ENCODE results near the gene ZNF57. TPM values are rescaled to one million over a fixed set of nuclear protein-coding genes. Genes with fewer than 3 reads are reported as not detected.
"Not testable (repeated sequence)": the region's sequence is repeated elsewhere in the genome, so short reads cannot be mapped to it uniquely, and the experiment has no call there.

ZNF57 gene
- total RNA-seq, 5 donors from 2014 or later (not counting 1 experiment from before 2014, with no cell fraction given): 2.7 to 6.0 (median 3.7) TPM

GRCh38 chr19:2896694-2897093 lies 4.0 kb upstream of the ZNF57 start:
- H3K4me3 ChIP-seq (ENCODE audit: control insufficient read depth in 1 of 2, extremely low read depth in 1 of 2, low read length in 1 of 2): no peak overlapping the region
- peaks cover 7 to 12% (median 7%) of the 10 kb centered on the region in 3 donors for H3K4me1 Mint-ChIP-seq
- no peaks in the 10 kb centered on the region for H3K36me3 ChIP-seq (ENCODE audit: control insufficient read depth in 2 of 2, extremely low read depth in 1 of 2, insufficient read depth in 1 of 2, low read length in 1 of 2)
- H3K9me3 Mint-ChIP-seq: peaks cover 0 to 7% (median 4%) of the 10 kb centered on the region in 3 donors
- no peaks in the 10 kb centered on the region for H3K27me3 Mint-ChIP-seq
- no peak for ATAC-seq (replicated peaks in 1 of 4)
- CTCF ChIA-PET: no interaction called here
- POLR2A ChIA-PET: no interaction called here
- H3K27ac Mint-ChIP-seq: no peak overlapping the region
- no peaks in the 10 kb centered on the region for H3K36me3 Mint-ChIP-seq
- H3K9me3 ChIP-seq: no peaks in the 10 kb centered on the region
- peaks cover 0 to 16% of the 10 kb centered on the region in 2 experiments for H3K4me1 ChIP-seq (ENCODE audit: control insufficient read depth in 1 of 2, extremely low read depth in 1 of 2, insufficient read depth in 2 of 2, low read length in 2 of 2)
- no peak overlapping the region for H3K4me3 Mint-ChIP-seq
- H3K27ac ChIP-seq (ENCODE audit: low read length): no peak overlapping the region
- DNase-seq: no peak
- peaks cover 0 to 3% of the 10 kb centered on the region in 2 experiments for H3K27me3 ChIP-seq (replicated peaks in 1 of 2; ENCODE audit: control insufficient read depth in 2 of 2, extremely low read depth in 1 of 2, insufficient read depth in 2 of 2, low read length in 1 of 2)
- WGBS (ENCODE audit: insufficient coverage): no CpG with 5 or more reads among the region's 8 CpGs

GRCh38 chr19:2902590-2903218 lies 2.0 kb downstream of the ZNF57 start:
- peaks cover 0 to under 1% (median 0%) of the 10 kb centered on the region in 3 donors for H3K9me3 Mint-ChIP-seq
- no peaks in the 10 kb centered on the region for H3K36me3 ChIP-seq (ENCODE audit: control insufficient read depth in 2 of 2, extremely low read depth in 1 of 2, insufficient read depth in 1 of 2, low read length in 1 of 2)
- no peak overlapping the region for H3K27ac Mint-ChIP-seq
- no peak overlapping the region for H3K4me3 ChIP-seq (ENCODE audit: control insufficient read depth in 1 of 2, extremely low read depth in 1 of 2, low read length in 1 of 2)
- H3K4me1 Mint-ChIP-seq: peaks cover 19 to 30% (median 29%) of the 10 kb centered on the region in 3 donors
- ATAC-seq (replicated peaks in 1 of 4) (no peak), DNase-seq (no peak)
- ChIA-PET CTCF (no interaction called here), POLR2A (no interaction called here)
- H3K36me3 Mint-ChIP-seq: no peaks in the 10 kb centered on the region
- WGBS (ENCODE audit: insufficient coverage): 71% methylated on average over 10 of the region's 13 CpGs
- H3K4me1 ChIP-seq (ENCODE audit: control insufficient read depth in 1 of 2, extremely low read depth in 1 of 2, insufficient read depth in 2 of 2, low read length in 2 of 2): peaks cover 0 to 21% of the 10 kb centered on the region in 2 experiments
- H3K4me3 Mint-ChIP-seq: peak overlapping the region; percentile 97 to 99 (median 98)
- no peaks in the 10 kb centered on the region for H3K27me3 ChIP-seq (replicated peaks in 1 of 2; ENCODE audit: control insufficient read depth in 2 of 2, extremely low read depth in 1 of 2, insufficient read depth in 2 of 2, low read length in 1 of 2)
- no peaks in the 10 kb centered on the region for H3K9me3 ChIP-seq
- no peak overlapping the region for H3K27ac ChIP-seq (ENCODE audit: low read length)
- H3K27me3 Mint-ChIP-seq: no peaks in the 10 kb centered on the region

- H3K27me3 ChIP-seq (replicated peaks in 1 of 2; ENCODE audit: control insufficient read depth in 2 of 2, extremely low read depth in 1 of 2, insufficient read depth in 2 of 2, low read length in 1 of 2); H3K36me3 ChIP-seq (ENCODE audit: control insufficient read depth in 2 of 2, extremely low read depth in 1 of 2, insufficient read depth in 1 of 2, low read length in 1 of 2); CTCF ChIA-PET; H3K4me3 ChIP-seq (ENCODE audit: control insufficient read depth in 1 of 2, extremely low read depth in 1 of 2, low read length in 1 of 2); H3K4me3 Mint-ChIP-seq; POLR2A ChIA-PET; ATAC-seq (replicated peaks in 1 of 4); H3K36me3 Mint-ChIP-seq; H3K9me3 Mint-ChIP-seq; H3K27me3 Mint-ChIP-seq; DNase-seq; H3K27ac ChIP-seq (ENCODE audit: low read length); H3K27ac Mint-ChIP-seq; H3K9me3 ChIP-seq: not testable (repeated sequence)
- H3K4me1 ChIP-seq (ENCODE audit: control insufficient read depth in 1 of 2, extremely low read depth in 1 of 2, insufficient read depth in 2 of 2, low read length in 2 of 2): peaks cover 0 to 21% of the 10 kb centered on the region in 2 experiments
- 93% methylated on average over 13 of the region's 13 CpGs for WGBS (ENCODE audit: insufficient coverage)
- H3K4me1 Mint-ChIP-seq: peaks cover 21 to 32% (median 29%) of the 10 kb centered on the region in 3 donors
Measured at GRCh38 chr19:2903326-2903725, 2.6 kb downstream of the ZNF57 start.

- CTCF ChIA-PET: interaction anchor here in 1 of 2 donors (0.6 to 0.7 kb wide), 2 partner anchors 13 to 23 kb away, joined by 3 read pairs; no protein-coding TSS in a partner anchor
- no peaks in the 10 kb centered on the region for H3K9me3 ChIP-seq
- no peaks in the 10 kb centered on the region for H3K9me3 Mint-ChIP-seq
- H3K4me1 Mint-ChIP-seq: peaks cover 19 to 35% (median 29%) of the 10 kb centered on the region in 3 donors
- no peak overlapping the region for H3K4me3 Mint-ChIP-seq
- H3K27ac Mint-ChIP-seq: no peak overlapping the region
- H3K27me3 Mint-ChIP-seq: no peaks in the 10 kb centered on the region
- no peak overlapping the region for H3K27ac ChIP-seq (ENCODE audit: low read length)
- ATAC-seq (replicated peaks in 1 of 4): no peak
- H3K36me3 ChIP-seq (ENCODE audit: control insufficient read depth in 2 of 2, extremely low read depth in 1 of 2, insufficient read depth in 1 of 2, low read length in 1 of 2): no peaks in the 10 kb centered on the region
- H3K27me3 ChIP-seq (replicated peaks in 1 of 2; ENCODE audit: control insufficient read depth in 2 of 2, extremely low read depth in 1 of 2, insufficient read depth in 2 of 2, low read length in 1 of 2): no peaks in the 10 kb centered on the region
- 93% methylated on average over 4 of the region's 11 CpGs for WGBS (ENCODE audit: insufficient coverage)
- H3K36me3 Mint-ChIP-seq: peaks cover 13% of the 10 kb centered on the region
- POLR2A ChIA-PET: no interaction called here
- DNase-seq: no peak
- H3K4me1 ChIP-seq (ENCODE audit: control insufficient read depth in 1 of 2, extremely low read depth in 1 of 2, insufficient read depth in 2 of 2, low read length in 2 of 2): peaks cover 0 to 11% of the 10 kb centered on the region in 2 experiments
- no peak overlapping the region for H3K4me3 ChIP-seq (ENCODE audit: control insufficient read depth in 1 of 2, extremely low read depth in 1 of 2, low read length in 1 of 2)
Measured at GRCh38 chr19:2905918-2906519, 5.3 kb downstream of the ZNF57 start.

GRCh38 chr19:2906631-2907195 lies 6.0 kb downstream of the ZNF57 start:
- Histone ChIP-seq H3K27me3 (replicated peaks in 1 of 2; ENCODE audit: control insufficient read depth in 2 of 2, extremely low read depth in 1 of 2, insufficient read depth in 2 of 2, low read length in 1 of 2) (no peaks in the 10 kb centered on the region), H3K9me3 (no peaks in the 10 kb centered on the region), H3K27ac (ENCODE audit: low read length) (no peak overlapping the region), H3K4me3 (ENCODE audit: control insufficient read depth in 1 of 2, extremely low read depth in 1 of 2, low read length in 1 of 2) (no peak overlapping the region), H3K4me1 (ENCODE audit: control insufficient read depth in 1 of 2, extremely low read depth in 1 of 2, insufficient read depth in 2 of 2, low read length in 2 of 2) (peaks cover 0 to 4% of the 10 kb centered on the region in 2 experiments), H3K36me3 (ENCODE audit: control insufficient read depth in 2 of 2, extremely low read depth in 1 of 2, insufficient read depth in 1 of 2, low read length in 1 of 2) (no peaks in the 10 kb centered on the region)
- no peak for ATAC-seq (replicated peaks in 1 of 4)
- Mint-ChIP-seq H3K4me1 (peaks cover 17 to 35% (median 24%) of the 10 kb centered on the region in 3 donors), H3K9me3 (no peaks in the 10 kb centered on the region), H3K27me3 (no peaks in the 10 kb centered on the region), H3K27ac (no peak overlapping the region), H3K4me3 (no peak overlapping the region), H3K36me3 (peaks cover 15% of the 10 kb centered on the region)
- POLR2A ChIA-PET: no interaction called here
- WGBS (ENCODE audit: insufficient coverage): 95% methylated on average over 14 of the region's 20 CpGs
- no peak for DNase-seq
- CTCF ChIA-PET: interaction anchor here (0.6 to 0.7 kb wide), 2 partner anchors 24 to 170 kb away, joined by 3 read pairs; no protein-coding TSS in a partner anchor

- Histone ChIP-seq H3K4me3 (ENCODE audit: control insufficient read depth in 1 of 2, extremely low read depth in 1 of 2, low read length in 1 of 2) (no peak overlapping the region), H3K36me3 (ENCODE audit: control insufficient read depth in 2 of 2, extremely low read depth in 1 of 2, insufficient read depth in 1 of 2, low read length in 1 of 2) (peaks cover 9 to 17% of the 10 kb centered on the region in 2 donors), H3K27me3 (replicated peaks in 1 of 2; ENCODE audit: control insufficient read depth in 2 of 2, extremely low read depth in 1 of 2, insufficient read depth in 2 of 2, low read length in 1 of 2) (no peaks in the 10 kb centered on the region), H3K4me1 (ENCODE audit: control insufficient read depth in 1 of 2, extremely low read depth in 1 of 2, insufficient read depth in 2 of 2, low read length in 2 of 2) (no peaks in the 10 kb centered on the region), H3K9me3 (peaks cover 7% of the 10 kb centered on the region), H3K27ac (ENCODE audit: low read length) (no peak overlapping the region)
- H3K27me3 Mint-ChIP-seq: no peaks in the 10 kb centered on the region
- H3K4me3 Mint-ChIP-seq: no peak overlapping the region
- H3K36me3 Mint-ChIP-seq: peaks cover 46% of the 10 kb centered on the region
- peaks cover 0 to 10% (median 8%) of the 10 kb centered on the region in 3 donors for H3K9me3 Mint-ChIP-seq
- DNase-seq: no peak
- ChIA-PET CTCF (interaction anchor here in 1 of 2 donors (0.6 kb wide), 1 partner anchor 12 kb away, joined by 3 read pairs; no protein-coding TSS in a partner anchor), POLR2A (no interaction called here)
- H3K27ac Mint-ChIP-seq: no peak overlapping the region
- H3K4me1 Mint-ChIP-seq: peaks cover 5 to 21% (median 17%) of the 10 kb centered on the region in 3 donors
- ATAC-seq (replicated peaks in 1 of 4): no peak
- WGBS (ENCODE audit: insufficient coverage): 73% methylated on average over 2 of the region's 5 CpGs
Measured at GRCh38 chr19:2912306-2912705, 11.6 kb downstream of the ZNF57 start.
